Measurements from ENCODE around the gene CBFB. TPM values are rescaled to one million over a fixed set of nuclear protein-coding genes. Genes with fewer than 3 reads are reported as not detected.

CBFB gene
- total RNA-seq, 6 donors from 2014 or later = 31.4 to 73.4 (median 54.1) TPM

GRCh38 chr16:67086822-67087221 lies 57.9 kb downstream of the CBFB start:
- no peak overlapping the region for H3K4me3 ChIP-seq
- no peaks in the 10 kb centered on the region for H3K9me3 ChIP-seq
- no peaks in the 10 kb centered on the region for H3K27me3 ChIP-seq
- TF ChIP-seq POLR2AphosphoS5 (IDR thresholded peaks at IDR 0.05) = no peak
- no peak for TF ChIP-seq POLR2A (IDR thresholded peaks at IDR 0.05)
- TF ChIP-seq EP300 (IDR thresholded peaks at IDR 0.05) = no peak
- no peak for TF ChIP-seq CTCF (IDR thresholded peaks at IDR 0.05)
- H3K36me3 ChIP-seq = peaks cover 0 to 10% (median 4%) of the 10 kb centered on the region in 4 donors
- DNase-seq = no peak
- no peak overlapping the region for H3K27ac ChIP-seq
- H3K4me1 ChIP-seq = peaks cover 0 to 3% (median 0%) of the 10 kb centered on the region in 4 donors
- ATAC-seq (ENCODE audit: low FRiP score in 2 of 2) = no peak

- 95 to 100% methylated on average over 1 of the region's 1 CpG for WGBS, 2 donors
- ATAC-seq (ENCODE audit: low FRiP score in 2 of 2) = no peak
Measured at GRCh38 chr16:67087291-67087690, 58.3 kb downstream of the CBFB start.

GRCh38 chr16:67087803-67088202 lies 58.9 kb downstream of the CBFB start:
- Histone ChIP-seq H3K4me1 (peaks cover 0 to 3% (median 0%) of the 10 kb centered on the region in 4 donors), H3K27me3 (no peaks in the 10 kb centered on the region), H3K9me3 (no peaks in the 10 kb centered on the region), H3K36me3 (peaks cover 0 to 10% (median 4%) of the 10 kb centered on the region in 4 donors), H3K27ac (no peak overlapping the region), H3K4me3 (no peak overlapping the region)
- no peak for DNase-seq
- ATAC-seq (ENCODE audit: low FRiP score in 2 of 2) = no peak
- TF ChIP-seq CTCF (IDR thresholded peaks at IDR 0.05) = no peak
- TF ChIP-seq EP300 (IDR thresholded peaks at IDR 0.05) = no peak
- no peak for TF ChIP-seq POLR2AphosphoS5 (IDR thresholded peaks at IDR 0.05)
- no peak for TF ChIP-seq POLR2A (IDR thresholded peaks at IDR 0.05)

More at GRCh38 chr16:67087291-67087690, 58.3 kb downstream of the CBFB start:
- Histone ChIP-seq H3K4me1 (peaks cover 0 to 3% (median 0%) of the 10 kb centered on the region in 4 donors), H3K27ac (no peak overlapping the region), H3K36me3 (peaks cover 0 to 10% (median 4%) of the 10 kb centered on the region in 4 donors), H3K4me3 (no peak overlapping the region), H3K9me3 (no peaks in the 10 kb centered on the region), H3K27me3 (no peaks in the 10 kb centered on the region)
- TF ChIP-seq POLR2AphosphoS5 (IDR thresholded peaks at IDR 0.05) (no peak), EP300 (IDR thresholded peaks at IDR 0.05) (no peak), POLR2A (IDR thresholded peaks at IDR 0.05) (no peak), CTCF (IDR thresholded peaks at IDR 0.05) (no peak)
- DNase-seq = no peak

GRCh38 chr16:67088551-67088950 lies 59.6 kb downstream of the CBFB start:
- Histone ChIP-seq H3K36me3 (peaks cover 0 to 9% (median 4%) of the 10 kb centered on the region in 4 donors), H3K4me1 (peaks cover 0 to 3% (median 0%) of the 10 kb centered on the region in 4 donors), H3K9me3 (no peaks in the 10 kb centered on the region), H3K4me3 (no peak overlapping the region), H3K27me3 (no peaks in the 10 kb centered on the region), H3K27ac (no peak overlapping the region)
- WGBS, 2 donors = 76 to 87% methylated on average over 4 of the region's 4 CpGs
- ATAC-seq (ENCODE audit: low FRiP score in 2 of 2) (no peak), DNase-seq (no peak)
- TF ChIP-seq POLR2AphosphoS5 (IDR thresholded peaks at IDR 0.05) (no peak), POLR2A (IDR thresholded peaks at IDR 0.05) (no peak), CTCF (IDR thresholded peaks at IDR 0.05) (no peak), EP300 (IDR thresholded peaks at IDR 0.05) (no peak)

- TF ChIP-seq CTCF (IDR thresholded peaks at IDR 0.05) (no peak), POLR2A (IDR thresholded peaks at IDR 0.05) (no peak)
- DNase-seq = no peak
- Histone ChIP-seq H3K4me3 (no peak overlapping the region), H3K9me3 (no peaks in the 10 kb centered on the region), H3K36me3 (peaks cover 0 to 9% (median 4%) of the 10 kb centered on the region in 4 donors), H3K27me3 (no peaks in the 10 kb centered on the region), H3K27ac (no peak overlapping the region), H3K4me1 (peaks cover 0 to 3% (median 0%) of the 10 kb centered on the region in 4 donors)
- ATAC-seq (ENCODE audit: low FRiP score in 2 of 2) = no peak
Measured at GRCh38 chr16:67089101-67089500, 60.2 kb downstream of the CBFB start.
